HG03520 (cell line): ENCODE results near the gene FAM81B.

Source experiments
- ATAC-seq: cut with Tn5 transposase; IDR thresholded peaks from one replicate; pipeline ENCODE4 v1.9.1; 2021; ENCODE audit warnings: mild to moderate bottlenecking, moderate library complexity; ENCODE audit not compliant: unreplicated experiment

Gene FAM81B

GRCh38 chr5:95401626-95402025 is 10.5 kb downstream of the FAM81B start:
- ATAC-seq: no peak

- no peak for ATAC-seq
These were observed 12.8 kb downstream of the FAM81B start for GRCh38 chr5:95403996-95404395.

DNA sequence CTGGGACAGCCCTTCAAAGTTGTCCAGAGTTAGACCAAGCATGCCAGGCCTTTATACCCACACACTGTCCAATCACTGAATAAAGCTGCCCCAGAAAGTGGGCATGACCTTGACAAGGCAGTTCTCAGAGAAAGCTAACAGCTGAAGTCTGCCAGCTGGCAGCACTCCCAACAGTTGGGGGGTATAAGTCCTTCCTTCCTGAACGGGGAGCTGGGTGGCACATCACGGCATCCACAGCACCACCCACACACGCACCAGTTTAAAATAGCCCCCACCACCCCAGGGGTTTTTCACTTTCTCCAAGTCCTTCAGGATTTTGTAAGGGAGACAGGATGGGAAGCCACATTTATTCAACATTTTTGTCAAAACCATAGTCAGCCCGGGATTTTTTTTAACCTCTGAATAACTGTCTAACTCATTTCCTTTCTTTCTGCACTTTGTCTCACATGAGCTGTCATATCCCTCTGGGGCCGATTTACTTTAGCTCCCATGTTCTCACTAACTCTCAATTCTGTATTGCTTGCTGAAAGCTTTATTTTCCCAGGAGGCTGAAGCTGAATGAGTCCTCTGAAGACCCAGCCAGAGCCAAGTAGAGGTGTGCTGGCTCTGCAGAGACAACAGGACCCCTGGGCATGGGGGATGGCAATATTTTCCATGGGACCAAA is 15.4 kb downstream of the FAM81B start:
- ATAC-seq: no peak

GRCh38 chr5:95410279-95410678 is 19.1 kb downstream of the FAM81B start:
- ATAC-seq: no peak

DNA sequence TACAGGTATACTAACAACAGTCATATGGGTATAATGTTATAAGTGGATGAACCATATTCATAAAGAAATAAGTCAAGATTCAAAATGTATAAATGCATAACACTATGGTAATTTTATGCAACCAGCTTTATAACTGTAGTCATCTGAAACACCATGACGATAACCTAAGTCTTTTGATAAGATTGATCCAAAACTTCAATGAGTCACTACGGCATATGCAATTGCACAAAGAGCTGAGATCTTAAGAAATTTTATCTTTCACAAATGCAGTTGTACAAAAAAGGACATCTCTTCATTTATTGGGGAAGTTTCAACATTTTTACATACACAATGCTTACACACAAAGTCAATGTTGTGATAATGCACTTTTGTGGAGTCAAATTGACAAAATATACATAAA is 20.3 kb downstream of the FAM81B start:
- no peak for ATAC-seq

GRCh38 chr5:95414451-95414850 is 23.3 kb downstream of the FAM81B start:
- ATAC-seq: no peak

GRCh38 chr5:95417971-95418370 is 26.8 kb downstream of the FAM81B start:
- ATAC-seq: no peak

GRCh38 chr5:95422838-95423237 is 31.7 kb downstream of the FAM81B start:
- ATAC-seq: no peak

GRCh38 chr5:95424016-95424415 is 32.9 kb downstream of the FAM81B start:
- ATAC-seq: no peak

DNA sequence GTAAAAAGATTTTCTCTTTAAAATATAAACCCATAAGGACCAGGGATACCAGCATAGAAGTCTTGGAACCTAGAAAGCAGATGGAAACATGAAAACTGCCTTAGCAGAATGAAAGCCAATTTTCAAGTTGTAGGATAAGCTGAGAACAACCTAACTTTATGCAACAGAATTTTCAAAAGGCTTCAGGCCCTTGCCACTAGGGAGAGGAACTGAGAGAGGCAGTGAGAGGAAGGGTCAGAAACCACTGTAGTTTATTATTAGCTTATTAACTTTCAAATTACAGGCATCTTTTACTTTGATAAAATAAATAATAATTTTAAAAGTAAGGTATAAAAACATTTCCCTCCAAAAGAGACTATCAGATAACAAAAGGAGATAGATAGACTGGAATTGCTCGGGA is 33.4 kb downstream of the FAM81B start:
- no peak for ATAC-seq

DNA sequence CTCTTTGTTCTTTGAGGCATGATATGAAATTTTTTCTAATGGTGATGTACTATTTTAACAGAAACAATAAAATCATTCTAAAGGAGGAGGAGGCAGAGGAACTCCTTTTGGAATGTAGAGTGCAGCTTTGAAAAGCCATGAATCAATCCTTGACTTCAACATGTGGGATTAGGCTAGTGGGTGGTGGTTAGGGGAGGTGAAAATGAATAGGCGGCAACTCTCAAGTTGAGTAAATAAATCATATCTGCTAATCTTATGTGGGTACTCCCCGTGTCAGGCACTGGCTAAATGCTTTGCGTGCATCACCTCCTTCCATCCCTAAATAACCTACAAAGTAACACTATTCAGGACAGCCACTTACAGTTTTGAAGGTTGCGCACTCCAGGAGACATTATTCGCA is 35.1 kb downstream of the FAM81B start:
- ATAC-seq: no peak

- no peak for ATAC-seq
These were observed 41.6 kb downstream of the FAM81B start for GRCh38 chr5:95432779-95433178.

GRCh38 chr5:95439801-95440493 is 48.8 kb downstream of the FAM81B start:
- no peak for ATAC-seq

DNA sequence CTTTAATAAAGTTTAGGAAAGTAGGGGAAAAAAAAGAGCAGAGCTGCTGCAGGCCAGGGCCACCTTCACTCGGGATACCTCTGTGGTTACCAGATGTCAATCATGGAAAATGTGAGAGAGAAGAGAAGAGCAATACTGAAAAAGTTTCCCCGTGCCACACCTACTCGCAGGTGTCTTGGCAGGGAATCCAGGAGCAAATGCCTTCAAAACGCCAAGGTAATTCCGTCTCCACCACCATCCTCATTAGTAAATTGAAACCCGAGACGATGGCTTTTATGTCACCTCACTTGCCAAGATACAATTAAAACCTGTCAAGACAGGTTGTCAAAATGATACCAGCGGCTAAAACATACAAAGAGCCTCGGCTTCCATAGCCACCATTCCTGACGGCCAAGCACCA is 49.7 kb downstream of the FAM81B start:
- ATAC-seq: no peak

DNA sequence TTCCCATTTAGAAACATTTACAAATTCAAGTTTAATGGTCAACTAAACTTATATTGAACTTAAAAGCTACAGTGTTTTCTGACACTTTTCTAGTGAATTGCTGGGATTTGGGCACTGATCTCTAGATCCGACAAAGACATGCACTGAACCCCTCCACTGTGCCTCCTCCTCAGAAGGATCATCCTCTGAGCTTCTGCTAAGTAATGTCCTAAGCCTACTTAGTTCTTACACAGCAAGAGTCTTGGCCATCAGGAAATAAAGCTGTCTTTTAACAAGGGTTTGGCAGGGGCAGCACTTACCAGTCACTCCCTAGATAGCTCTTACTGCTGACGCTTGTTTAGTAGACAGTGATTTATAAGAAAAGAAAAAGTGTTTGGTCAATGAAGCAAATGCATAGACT is 50.5 kb downstream of the FAM81B start:
- no peak for ATAC-seq

DNA sequence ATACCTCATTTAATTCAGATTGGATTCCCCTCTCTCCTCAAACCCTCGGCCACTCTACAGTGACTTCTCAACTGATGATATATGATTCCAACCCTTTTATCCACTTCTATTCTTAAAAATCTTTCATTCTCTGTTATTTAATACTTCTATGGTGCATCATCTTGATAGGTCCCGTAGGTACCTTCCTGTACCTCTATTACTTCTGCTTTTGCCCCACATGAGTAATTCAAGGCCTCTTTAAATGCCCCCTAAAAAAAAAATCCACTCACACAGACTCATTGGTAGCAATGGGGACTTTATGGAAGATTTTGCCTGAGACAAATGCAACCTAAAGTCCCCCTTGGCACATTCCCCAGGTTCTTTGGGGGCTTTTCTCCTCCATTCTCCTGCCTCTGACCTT is 54.3 kb downstream of the FAM81B start:
- no peak for ATAC-seq

- no peak for ATAC-seq
These were observed 54.8 kb downstream of the FAM81B start for GRCh38 chr5:95445995-95446394.

DNA sequence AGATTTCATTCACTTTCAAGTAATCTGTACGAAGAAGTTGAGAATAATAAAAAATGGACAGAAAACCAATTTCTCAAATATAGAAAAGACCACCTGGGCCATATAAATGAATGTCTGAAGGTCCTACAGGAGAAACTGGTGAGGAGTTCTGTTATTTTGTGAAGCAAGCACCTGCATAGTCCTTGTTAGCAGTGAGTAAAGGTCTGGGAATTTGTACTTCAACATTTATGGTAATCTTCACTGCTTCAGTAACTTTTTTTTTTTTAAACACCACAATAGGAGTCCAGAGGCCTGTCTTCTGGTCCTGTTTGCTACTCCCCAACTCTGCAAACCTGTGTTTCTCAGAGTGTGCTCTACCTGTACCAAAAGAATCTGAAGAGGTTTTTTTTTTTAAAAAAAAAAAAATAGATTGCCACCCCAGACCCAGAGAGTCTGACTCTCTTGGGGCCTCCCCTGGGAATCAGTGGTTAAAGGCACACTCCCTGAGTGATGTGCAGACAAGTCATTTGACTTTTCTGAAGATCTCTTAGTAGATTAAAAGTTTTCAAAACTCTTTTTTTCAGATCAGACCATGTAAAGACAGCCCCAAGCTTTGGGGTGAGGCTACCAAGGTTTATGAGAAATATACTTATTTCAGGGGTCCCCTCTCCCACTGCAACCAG is 55.5 kb downstream of the FAM81B start:
- ATAC-seq: no peak

DNA sequence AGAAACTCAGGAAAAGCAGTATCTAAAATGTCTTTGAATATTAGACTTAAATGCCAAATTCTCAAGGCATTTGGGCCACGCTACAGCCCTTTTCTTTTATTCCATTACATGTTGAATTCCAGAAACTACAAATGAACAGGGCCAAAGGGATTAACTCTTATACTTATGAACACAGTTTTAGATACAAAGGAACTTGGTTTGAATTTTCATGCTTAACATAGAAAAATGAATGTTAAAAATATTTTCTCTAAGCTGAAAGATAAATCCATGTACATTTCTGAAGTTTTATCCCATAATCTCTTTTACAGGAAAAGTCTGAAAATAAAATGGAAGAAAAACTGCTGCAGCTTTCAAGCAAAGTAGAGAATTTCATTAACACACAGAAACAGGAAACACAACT is 56.8 kb downstream of the FAM81B start:
- no peak for ATAC-seq

GRCh38 chr5:95448789-95449188 is 57.6 kb downstream of the FAM81B start:
- no peak for ATAC-seq

DNA sequence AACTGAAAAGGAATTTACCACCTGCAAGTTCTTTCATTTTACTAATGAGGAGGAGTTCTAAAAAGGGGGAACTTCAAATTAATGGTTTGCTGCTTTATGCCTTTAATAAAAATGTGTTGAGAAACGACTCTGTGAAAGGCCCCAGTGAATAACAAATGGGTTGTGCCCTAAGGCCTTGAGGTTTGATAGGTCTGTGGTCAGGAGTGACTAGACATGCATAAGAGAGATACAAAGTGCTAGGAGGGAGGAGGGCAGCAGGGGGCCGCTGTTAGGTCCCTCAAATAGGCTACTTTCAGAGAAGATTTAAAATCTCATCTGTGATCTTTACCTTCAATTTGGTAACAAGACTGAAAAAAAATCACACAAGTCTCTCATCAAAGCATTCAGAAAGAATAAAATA is 58.3 kb downstream of the FAM81B start:
- ATAC-seq: no peak

DNA sequence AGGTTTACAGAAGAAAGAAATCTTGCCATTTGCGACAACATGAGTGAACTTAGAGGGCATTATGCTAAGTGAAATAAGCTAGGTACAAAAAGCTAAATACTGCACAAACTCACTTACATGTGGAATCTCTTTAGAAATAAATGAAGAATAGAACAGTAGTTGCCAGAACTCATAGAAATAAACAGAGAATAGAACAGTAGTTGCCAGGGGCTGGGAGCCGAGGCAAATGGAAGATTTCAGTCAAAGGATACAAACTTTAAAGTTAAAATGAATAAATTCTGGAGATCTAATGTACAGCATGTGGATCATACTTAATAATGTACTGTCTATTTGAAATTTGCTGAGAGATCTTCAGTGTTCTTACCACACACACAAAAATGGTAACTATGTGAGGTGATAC is 63.4 kb downstream of the FAM81B start:
- ATAC-seq: no peak
